Coronary artery (tissue), 2 donors: ENCODE data around the gene KRT86.
A peak's percentile ranks its signal among the peaks of the same experiment; 100 is the strongest.
"Not testable (repeated sequence)": the region's sequence is repeated elsewhere in the genome, so short reads cannot be mapped to it uniquely, and the experiment has no call there.

Source experiments
- DNase-seq: peaks from one replicate; pipeline ENCODE4 v3.0.0-alpha.2; 2017; ENCODE audit warnings: low spot score
- H3K27ac ChIP-seq, 2 donors: fragments of 200-600 bp; sonication (generic); one replicate each; pipeline ENCODE4 v1.5.1; 2016 to 2019
- H3K4me3 ChIP-seq: fragments of 200-600 bp; sonication (generic); 2 replicates; pipeline ENCODE4 v1.5.1; 2016; ENCODE audit warnings: mild to moderate bottlenecking, moderate library complexity
- CTCF ChIP-seq: fragments of 200-600 bp; sonication (generic); IDR thresholded peaks from one replicate; pipeline ENCODE4 v1.5.1; 2019; ENCODE audit warnings: antibody characterized with exemption

Gene KRT86

GRCh38 chr12:52312086-52312485, 37.6 kb downstream of the KRT86 start:
- no peak for TF ChIP-seq CTCF
- DNase-seq: peak; percentile 58
- H3K27ac ChIP-seq: no peak overlapping the region
- no peak overlapping the region for H3K4me3 ChIP-seq

GRCh38 chr12:52313461-52313860, 39.0 kb downstream of the KRT86 start:
- DNase-seq: peak; percentile 19
- Histone ChIP-seq H3K27ac (no peak overlapping the region), H3K4me3 (no peak overlapping the region)
- no peak for TF ChIP-seq CTCF

- peak; percentile 43 for DNase-seq
- Histone ChIP-seq H3K4me3 (no peak overlapping the region), H3K27ac (no peak overlapping the region)
- no peak for TF ChIP-seq CTCF
Measured at GRCh38 chr12:52313926-52314325, 39.5 kb downstream of the KRT86 start.

GRCh38 chr12:52314511-52314910, 40.1 kb downstream of the KRT86 start:
- no peak for TF ChIP-seq CTCF
- H3K27ac ChIP-seq: no peak overlapping the region
- peak; percentile 69 for DNase-seq
- H3K4me3 ChIP-seq: no peak overlapping the region

- not testable (repeated sequence) for DNase-seq, H3K27ac ChIP-seq, H3K4me3 ChIP-seq
Measured at GRCh38 chr12:52315721-52316120, 41.3 kb downstream of the KRT86 start.

GRCh38 chr12:52316290-52316689, 41.8 kb downstream of the KRT86 start:
- TF ChIP-seq CTCF: no peak
- peak; percentile 16 for DNase-seq
- no peak overlapping the region for H3K4me3 ChIP-seq
- no peak overlapping the region for H3K27ac ChIP-seq

- H3K27ac ChIP-seq: no peak overlapping the region
- no peak for TF ChIP-seq CTCF
- H3K4me3 ChIP-seq: no peak overlapping the region
- DNase-seq: peak; percentile 67
Measured at GRCh38 chr12:52316701-52317100, 42.3 kb downstream of the KRT86 start.

- no peak overlapping the region for H3K27ac ChIP-seq
- peak; percentile 63 for DNase-seq
- TF ChIP-seq CTCF: no peak
- no peak overlapping the region for H3K4me3 ChIP-seq
Measured at GRCh38 chr12:52317468-52318052, 43.1 kb downstream of the KRT86 start.
